Ureter (tissue), 1 donor: ENCODE results near the gene SNX21. TPM values are rescaled to one million over a fixed set of nuclear protein-coding genes. Genes with fewer than 3 reads are reported as not detected.
"Not testable (repeated sequence)": the region's sequence is repeated elsewhere in the genome, so short reads cannot be mapped to it uniquely, and the experiment has no call there.

Experiments
- DNase-seq: peaks from one replicate; pipeline ENCODE4 v3.0.0-alpha.2; 2020; ENCODE audit warnings: low spot score
- total RNA-seq: library from RNA; stranded (reverse); gene quantifications from one replicate; pipeline ENCODE4 v1.2.4, GENCODE V29; 2023
- donor health status: DM: yes; HTN: yes; CAD: no.

SNX21 gene
- total RNA-seq, 1 donor from 2014 or later, result 31.4 TPM

GRCh38 chr20:45850238-45850637 is 16.6 kb downstream of the SNX21 start:
- DNase-seq, result no peak

DNA sequence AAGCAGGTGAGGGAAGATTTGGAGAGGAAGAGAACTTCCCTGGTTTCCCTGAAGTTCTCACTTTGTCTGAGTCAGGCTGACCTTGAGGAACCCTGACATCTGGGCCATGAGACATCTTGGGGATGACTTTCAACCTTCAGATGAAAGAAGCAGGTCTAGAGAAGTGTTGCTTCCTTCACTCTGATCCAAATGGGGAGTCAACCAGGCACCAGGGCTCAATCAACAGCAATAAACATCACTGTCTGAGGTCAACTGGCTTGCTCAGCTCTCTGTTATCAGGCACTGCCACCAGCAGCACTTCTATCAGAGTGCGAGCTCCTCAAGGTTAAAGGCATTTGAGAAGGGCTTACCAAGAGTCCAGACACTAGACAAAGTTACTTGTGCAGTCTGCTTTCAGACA is 17.3 kb downstream of the SNX21 start:
- DNase-seq, result no peak

GRCh38 chr20:45851501-45851900 is 17.9 kb downstream of the SNX21 start:
- DNase-seq, result no peak

DNA sequence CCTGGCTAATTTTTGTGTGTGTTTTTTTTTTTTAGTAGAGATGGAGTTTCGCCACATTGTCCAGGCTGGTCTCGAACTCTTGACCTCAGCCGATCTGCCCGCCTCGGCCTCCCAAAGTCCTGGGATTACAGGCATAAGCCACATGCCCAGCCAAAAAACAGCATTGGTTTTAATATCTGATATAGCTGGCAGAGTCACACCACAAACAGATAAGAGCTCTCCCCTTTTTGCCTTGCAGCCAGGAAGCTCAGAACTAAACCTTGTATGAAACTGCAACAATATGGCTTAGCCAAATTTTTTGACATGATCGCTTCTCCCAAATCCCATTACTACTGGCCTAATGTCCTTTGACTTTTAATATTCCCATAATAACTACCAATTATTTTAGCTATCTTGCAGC is 18.7 kb downstream of the SNX21 start:
- no peak for DNase-seq

- no peak for DNase-seq
These were observed 19.9 kb downstream of the SNX21 start for GRCh38 chr20:45853484-45853883.

DNA sequence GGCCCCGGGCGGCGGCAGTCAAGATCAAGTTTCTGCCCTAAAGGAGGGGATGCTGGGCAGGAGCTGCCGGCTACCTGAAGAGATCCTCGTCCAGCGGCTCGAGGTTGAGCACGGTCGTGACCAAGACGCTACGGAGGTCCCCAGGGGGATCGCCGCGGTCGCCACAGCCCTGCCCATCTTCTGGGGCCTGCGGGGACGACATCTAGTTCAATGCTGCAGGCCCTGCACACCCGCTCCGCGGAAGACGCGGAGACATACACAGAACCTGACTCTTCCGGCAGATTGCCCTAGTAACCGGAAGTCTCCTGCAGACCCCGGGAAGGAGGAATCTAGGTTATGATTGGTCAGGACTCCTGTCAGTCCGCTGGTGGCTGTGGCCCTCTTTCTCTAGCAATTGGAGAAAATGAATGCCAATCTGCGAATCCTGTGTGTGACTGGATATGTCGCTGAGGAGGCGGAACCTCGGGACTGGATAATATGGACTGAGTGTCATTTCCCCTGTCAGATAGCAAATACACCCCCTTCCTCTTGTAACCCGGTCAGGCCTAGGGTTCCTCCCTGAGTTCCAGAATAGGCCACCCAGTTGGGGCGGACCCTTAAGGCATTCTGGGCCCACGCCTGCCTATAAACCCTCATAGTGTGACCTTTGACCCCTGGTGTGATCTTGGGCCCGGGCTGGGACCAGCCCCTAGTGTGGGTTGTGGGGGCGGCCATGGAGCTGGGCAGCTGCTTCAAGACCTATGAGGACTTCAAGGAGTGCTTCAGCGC is 23.7 kb downstream of the SNX21 start, which contains the start of the genes ACOT8 and ZSWIM3:
Gene ACOT8, minus strand, starts transcription at position 279 of the 768 bp plus-strand sequence. Its CDS starts 77 bp downstream, at position 202.
Gene ZSWIM3, plus strand, starts transcription at position 501 of the 768 bp plus-strand sequence. Its CDS starts 212 bp downstream, at position 713.
- peak; percentile 99 for DNase-seq

DNA sequence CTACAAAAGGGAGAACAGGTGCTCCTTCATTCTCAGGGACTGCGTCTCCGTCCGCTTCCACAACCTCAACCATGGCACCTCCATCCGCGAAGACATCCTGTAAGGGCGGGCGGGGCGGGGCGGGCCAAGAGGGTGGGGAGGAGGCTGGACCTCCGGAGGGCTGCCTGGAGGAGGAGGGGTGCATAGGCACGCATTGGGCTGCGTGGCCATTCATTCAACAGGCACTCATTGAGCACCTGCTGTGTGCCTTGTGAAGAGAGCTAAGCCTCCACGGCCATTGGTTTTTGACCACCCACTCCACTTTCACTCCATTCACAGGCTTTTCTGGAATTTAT is 24.2 kb downstream of the SNX21 start:
- DNase-seq, result no peak

- no peak for DNase-seq
These were observed 26.3 kb downstream of the SNX21 start for GRCh38 chr20:45859916-45860315.

GRCh38 chr20:45860560-45861220 is 27.1 kb downstream of the SNX21 start:
- no peak for DNase-seq

GRCh38 chr20:45861221-45862075 is 27.8 kb downstream of the SNX21 start:
- no peak for DNase-seq

DNA sequence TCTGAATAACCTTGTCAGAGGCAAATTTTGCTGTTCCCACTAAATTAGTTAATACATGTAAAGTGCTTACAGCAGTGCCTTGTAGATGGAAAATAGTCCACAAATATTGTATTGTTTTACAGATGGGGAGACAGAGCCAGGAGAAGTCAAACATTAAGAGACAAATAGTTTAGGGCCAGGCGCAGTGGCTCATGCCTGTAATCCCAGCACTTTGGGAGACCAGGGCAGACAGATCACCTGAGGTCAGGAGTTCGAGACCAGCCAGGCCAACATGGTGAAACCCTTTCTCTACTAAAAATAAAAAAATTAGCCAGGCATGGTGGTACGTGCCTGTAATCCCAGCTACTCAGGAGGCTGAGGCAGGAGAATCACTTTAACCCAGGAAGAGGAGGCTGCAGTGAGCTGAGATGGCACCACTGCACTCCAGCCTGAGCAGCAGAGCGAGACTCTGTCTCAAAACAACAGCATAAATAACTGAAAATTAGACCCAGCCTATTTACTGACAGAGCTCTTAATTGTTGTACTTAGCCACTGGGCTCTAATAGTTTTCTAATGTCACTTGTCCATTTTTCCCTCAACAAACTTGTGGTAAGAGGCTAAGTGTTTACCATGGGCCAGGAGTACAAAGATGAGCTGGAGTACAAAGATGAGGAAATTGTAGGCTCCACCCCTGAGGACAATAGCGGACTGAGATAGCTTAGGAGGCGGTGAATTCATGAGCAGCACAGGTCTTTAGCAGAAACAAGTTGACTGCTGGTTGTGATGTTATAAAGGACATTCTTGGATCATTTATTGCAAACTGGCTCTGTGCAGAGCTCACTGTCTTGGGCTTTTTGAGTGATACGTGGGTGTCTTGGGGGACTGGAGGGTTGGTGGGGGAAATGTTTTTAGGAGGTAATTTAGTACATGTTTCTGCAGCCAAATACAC is 30.2 kb downstream of the SNX21 start:
- no peak for DNase-seq

GRCh38 chr20:45866454-45866853 is 32.9 kb downstream of the SNX21 start:
- no peak for DNase-seq

- DNase-seq, result no peak
These were observed 33.7 kb downstream of the SNX21 start for GRCh38 chr20:45867136-45867818.

DNA sequence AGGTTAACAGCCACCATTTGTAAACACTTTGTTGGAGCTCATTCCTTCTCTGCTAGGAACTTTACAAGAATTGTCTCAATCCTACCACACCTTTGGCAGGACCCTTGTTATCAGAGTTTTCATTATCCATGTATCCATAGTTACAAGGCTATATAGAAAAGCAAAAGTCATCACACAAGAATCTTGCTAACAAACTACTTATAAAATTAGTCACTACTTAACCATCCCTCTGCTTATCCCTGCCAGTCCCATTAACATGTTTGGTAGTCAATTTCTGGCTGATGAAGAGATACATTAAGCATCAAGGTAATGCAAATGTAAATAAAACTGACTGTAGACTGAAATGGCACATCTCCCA is 34.2 kb downstream of the SNX21 start:
- DNase-seq, result no peak

GRCh38 chr20:45872626-45873025 is 39.0 kb downstream of the SNX21 start:
- DNase-seq, result no peak

DNA sequence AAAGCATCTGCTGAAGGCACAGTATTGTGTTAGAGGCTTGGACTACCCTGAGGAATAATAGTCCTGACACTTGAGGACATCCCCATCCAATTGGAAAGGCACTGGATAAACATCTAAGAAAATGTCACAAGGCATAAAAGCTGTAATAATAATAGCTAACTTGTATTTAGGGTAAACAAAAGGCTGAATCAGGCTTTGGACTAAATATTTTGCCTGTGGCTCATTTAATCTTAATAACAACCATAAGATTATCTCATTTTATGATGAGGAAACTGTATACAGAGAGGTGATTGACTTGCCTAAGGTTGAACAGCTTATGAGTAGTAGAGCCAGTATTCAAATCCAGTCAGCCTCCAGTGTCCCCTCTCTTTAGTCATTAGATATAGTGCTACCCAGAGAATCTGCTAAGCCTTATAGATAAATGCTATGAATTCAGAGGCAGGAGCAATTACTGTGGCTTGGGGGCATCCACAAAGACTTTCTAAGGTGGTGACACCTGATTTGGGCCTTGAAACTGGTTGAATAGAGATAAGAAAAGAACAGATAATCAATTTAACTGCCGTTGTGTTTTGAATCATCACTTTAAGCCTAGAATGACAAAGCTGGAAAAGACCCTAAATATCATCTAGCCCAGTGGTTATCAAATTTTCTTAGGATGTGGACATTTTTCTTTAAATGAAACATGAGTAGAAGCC is 40.0 kb downstream of the SNX21 start:
- no peak for DNase-seq

- DNase-seq, result not testable (repeated sequence)
These were observed 40.5 kb downstream of the SNX21 start for GRCh38 chr20:45874104-45874481.

DNA sequence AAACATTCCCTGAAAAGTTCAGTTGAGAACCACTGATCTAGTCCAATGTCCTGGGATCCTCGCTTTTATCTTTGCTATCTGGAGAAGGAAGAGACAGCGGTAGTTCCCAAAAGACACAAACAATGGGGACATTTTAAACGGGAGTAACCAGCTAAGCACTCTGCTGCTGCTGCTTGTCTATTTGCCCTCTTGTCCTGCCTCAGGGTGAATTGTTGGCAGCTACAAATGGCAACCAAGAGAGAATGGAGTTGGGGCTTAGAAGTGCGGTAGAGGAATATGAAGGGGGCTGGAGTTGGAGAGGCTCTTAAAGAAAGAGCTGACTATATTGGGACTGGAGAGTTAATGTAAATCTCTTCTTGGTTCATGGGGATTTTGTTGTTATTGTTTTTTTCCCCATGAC is 41.0 kb downstream of the SNX21 start:
- no peak for DNase-seq

DNA sequence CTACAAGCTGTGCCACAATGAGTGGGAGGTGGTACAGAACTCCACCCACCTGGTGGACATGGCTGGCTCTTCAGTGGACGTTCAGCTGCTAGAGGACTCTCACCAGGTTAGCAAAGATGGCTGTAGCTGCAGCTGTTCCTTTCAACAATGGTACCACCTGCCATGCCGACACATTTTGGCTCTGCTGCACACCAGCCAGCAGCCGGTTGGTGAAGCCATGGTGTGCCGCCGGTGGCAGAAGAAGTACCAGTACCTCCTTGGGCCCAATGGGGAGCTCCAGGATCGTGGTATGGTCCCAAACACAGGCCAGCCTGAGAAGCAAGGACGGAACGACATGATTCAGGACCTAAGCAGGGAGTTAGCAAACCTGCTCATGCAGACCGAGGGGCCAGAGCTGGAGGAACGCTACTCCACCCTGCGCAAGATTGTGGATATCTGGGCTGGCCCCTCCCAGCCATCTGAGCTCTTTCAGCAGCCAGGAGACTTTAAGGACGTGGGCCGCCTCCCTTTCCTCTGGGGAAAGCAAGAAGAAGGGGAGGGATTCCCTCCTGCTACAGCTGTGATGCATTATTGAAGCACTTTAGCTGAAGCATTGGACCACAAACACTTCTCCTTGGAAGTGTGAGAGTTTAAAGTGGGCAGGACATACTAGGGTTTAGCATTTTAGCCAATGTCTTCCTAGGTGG is 44.6 kb downstream of the SNX21 start:
- DNase-seq, result no peak
